HG02623 (cell line): Measurements from ENCODE around the gene NINJ2.
"Not testable (repeated sequence)": the region's sequence is repeated elsewhere in the genome, so short reads cannot be mapped to it uniquely, and the experiment has no call there.

Source experiments
- ATAC-seq: cut with Tn5 transposase; IDR thresholded peaks from one replicate; pipeline ENCODE4 v1.9.1; 2021; ENCODE audit warnings: moderate library complexity; ENCODE audit not compliant: unreplicated experiment

The NINJ2 gene

DNA sequence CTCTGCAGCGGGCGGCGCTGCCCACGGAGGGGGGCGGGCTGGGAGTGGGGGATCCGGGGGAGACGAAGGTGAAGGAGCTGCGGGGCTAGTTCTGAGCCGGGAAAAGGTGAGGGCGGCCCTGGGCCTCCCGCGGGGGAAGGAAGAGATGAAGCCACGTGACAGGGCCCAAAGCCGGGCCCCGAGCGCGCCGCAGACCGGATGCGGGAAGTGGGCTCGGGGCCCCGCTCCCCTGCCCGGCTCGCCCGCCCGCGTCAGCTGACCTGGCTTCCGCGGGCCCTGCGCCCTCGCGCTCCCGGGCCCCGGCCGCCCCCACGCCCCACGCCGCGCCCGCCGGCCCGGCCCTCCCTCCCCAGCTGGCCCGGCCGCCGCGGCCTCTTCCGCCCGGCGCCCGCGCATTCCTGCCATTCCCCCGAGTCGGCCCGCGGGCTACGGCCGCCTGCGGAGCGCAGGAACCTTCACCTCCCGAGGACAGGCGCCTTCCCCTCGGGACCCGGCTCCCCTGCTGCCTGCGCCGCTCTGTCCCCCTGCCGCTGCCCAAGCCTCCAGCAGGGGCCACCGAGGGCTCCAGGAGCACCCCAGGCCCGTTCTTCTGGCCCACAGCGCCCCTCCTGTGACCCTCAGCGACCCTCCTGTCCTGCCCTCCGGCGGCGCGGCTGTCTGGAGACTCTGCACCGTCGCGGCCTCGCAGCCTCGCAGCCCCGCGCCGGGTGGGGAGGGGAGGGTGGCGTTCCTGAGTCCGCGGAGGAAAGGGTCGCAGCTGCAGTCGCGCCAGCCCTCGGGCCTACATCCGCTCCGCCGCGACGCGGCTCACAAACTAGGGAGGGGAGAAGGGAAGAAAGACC is 20.4 kb downstream of the NINJ2 start:
- peak; percentile 52 for ATAC-seq

- ATAC-seq: not testable (repeated sequence)
Observed at GRCh38 chr12:641321-641720, 21.9 kb downstream of the NINJ2 start.

GRCh38 chr12:640773-641172 is 22.5 kb downstream of the NINJ2 start:
- no peak for ATAC-seq

DNA sequence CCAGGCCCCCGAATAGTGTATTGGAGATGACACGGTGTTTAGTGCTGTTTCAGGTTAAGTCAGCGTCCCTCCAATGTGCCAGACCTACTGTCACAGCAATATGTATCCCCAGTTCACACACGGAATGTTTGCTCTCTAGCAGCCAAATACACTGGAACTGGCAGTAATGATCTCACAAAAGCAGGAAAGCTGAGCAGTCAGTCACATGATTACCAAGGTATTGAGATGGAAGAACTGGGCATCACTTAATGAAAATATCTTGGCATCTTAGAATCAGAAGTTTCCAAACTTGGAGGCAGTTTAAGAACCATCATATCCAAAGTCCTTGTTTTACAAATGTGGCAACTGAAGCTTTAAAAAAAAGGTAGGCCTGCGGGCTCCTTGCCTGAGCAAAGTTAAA is 23.3 kb downstream of the NINJ2 start:
- no peak for ATAC-seq

DNA sequence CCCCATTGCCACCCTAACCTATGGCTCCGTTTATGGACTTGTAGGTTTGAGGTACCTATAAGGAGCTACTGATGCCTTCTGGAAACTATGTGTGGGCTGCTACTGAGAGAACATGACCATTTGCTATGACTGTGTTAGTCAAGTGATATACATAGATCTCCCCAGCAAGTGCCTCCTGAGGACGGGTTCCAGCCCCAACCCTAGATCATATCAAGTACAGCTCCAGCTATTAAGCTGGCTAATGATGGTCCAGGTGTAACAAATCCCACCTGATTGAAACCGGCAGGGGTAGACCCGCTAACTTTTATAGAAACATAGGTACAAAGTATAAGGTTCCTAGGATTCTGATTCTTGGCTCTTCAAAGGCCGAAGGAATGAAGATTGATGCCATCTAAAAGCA is 23.7 kb downstream of the NINJ2 start:
- no peak for ATAC-seq

DNA sequence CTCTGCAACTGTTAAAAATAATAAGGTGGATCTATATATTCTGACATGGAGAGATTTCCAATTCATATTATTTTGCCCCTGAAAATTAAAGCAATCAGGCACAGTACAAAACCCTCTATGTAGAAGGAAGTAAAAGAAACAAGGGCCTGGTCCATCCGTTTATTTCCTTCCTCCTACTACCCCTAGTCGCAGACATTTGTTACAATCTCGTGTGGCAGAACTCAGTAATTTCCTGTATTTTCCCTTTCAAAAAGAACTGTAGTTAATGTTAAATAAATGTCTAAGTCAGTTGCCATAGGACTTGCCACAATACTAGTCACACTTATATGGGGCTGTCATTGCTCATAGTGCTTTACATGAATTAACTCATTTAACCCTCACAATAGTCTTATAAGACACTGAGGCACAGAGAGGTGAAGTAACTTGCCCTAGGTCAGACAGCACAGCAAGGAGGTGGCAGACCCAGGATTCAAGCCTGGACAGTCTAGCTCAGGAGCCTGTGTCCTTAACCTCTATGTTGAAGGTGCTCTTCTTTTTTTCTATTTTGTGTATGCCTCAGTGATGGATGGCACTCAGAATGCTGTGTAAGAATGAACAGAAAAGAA is 24.2 kb downstream of the NINJ2 start:
- ATAC-seq: no peak

GRCh38 chr12:636632-637031 is 26.6 kb downstream of the NINJ2 start:
- ATAC-seq: no peak

GRCh38 chr12:633731-634130 is 29.5 kb downstream of the NINJ2 start:
- ATAC-seq: no peak

GRCh38 chr12:632102-632696 is 31.0 kb downstream of the NINJ2 start:
- no peak for ATAC-seq

GRCh38 chr12:630656-631632 is 32.3 kb downstream of the NINJ2 start:
- peak; percentile 84 for ATAC-seq

GRCh38 chr12:628742-629078 is 34.5 kb downstream of the NINJ2 start:
- not testable (repeated sequence) for ATAC-seq

- no peak for ATAC-seq
Observed at GRCh38 chr12:627863-628741, 35.1 kb downstream of the NINJ2 start.

- no peak for ATAC-seq
Observed at GRCh38 chr12:627285-627684, 36.0 kb downstream of the NINJ2 start.

- ATAC-seq: no peak
Observed at GRCh38 chr12:625998-626397, 37.2 kb downstream of the NINJ2 start.

- no peak for ATAC-seq
Observed at GRCh38 chr12:623865-624372, 39.3 kb downstream of the NINJ2 start.

DNA sequence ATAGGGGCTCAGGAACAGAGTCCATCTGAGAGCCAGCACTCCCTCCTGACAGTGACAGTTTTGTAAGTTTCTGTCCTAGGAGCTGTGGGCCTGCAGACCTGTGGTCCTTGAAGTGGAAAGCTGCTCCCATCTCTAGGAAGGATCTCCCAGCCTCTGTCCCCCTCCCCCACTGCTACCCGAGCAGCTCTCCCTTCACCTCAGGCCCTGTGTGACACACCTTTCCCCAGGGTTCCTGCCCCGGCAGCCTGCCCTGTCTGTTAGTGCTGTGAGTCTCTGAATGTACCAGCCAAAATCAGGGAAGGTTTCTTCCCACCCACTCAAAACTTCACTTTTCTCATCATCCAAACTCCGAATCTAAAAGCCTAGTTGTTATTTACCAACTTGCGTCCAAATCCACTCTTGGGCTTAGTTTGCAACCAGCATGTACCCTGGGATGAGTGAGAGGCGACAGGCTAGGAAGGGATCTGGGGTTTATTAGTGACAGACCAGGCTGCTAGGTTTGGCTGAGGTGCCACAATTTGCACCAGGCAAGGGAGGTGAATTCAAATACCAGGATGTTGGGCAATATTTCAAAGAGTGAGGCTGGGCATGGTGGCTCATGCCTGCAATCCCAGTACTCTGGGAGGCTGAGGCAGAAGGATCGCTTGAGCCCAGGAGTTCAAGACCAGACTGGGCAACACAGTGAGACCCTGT is 39.9 kb downstream of the NINJ2 start:
- no peak for ATAC-seq

DNA sequence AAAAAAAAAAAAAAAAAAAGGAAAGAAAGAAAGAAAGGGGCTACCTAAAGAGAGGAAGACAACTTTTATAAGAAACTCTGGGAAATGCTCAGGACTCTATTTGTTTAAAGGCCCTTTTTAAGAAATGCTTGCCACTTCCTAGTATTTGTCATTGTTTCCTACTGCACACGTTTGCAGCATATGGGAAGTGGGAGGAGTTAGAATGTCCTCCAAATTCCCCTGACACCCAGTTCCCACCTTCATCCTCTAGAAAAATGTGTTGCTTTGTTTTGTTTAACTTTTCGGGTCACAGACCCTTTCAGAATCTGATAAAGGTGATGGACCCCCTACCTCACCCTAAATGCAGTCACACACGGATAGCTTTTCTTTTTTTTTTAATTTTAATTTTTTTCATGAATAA is 40.8 kb downstream of the NINJ2 start:
- ATAC-seq: no peak

- ATAC-seq: no peak
Observed at GRCh38 chr12:619346-619745, 43.9 kb downstream of the NINJ2 start.

DNA sequence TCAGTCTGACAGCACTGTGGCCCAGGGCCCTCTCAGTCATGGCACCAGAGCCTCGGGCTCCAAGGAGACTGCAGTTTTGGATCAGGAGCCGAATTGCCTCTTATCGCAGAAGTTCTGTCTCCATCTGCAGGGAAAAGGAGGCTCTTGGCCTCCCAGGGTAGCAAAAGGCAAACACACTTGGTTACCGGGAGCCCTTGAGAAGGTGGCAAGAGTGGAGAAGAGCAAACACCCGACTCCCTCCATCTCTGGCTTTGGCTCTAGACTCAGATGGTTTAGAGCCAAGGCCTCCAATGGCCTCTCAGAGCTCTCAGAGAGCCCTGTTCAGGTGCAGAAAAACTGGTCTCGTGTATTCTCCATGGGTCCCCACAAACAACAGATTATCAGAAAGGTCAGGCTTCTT is 44.6 kb downstream of the NINJ2 start:
- no peak for ATAC-seq
